WTC11 (cell line): Measurements from ENCODE around the gene SUCLG1.

ENCODE experiments used
- ATF3 ChIP-seq: sonication (generic); formaldehyde crosslinking; conservative IDR thresholded peaks from 2 replicates; pipeline ENCODE4 v1.8.1; 2022; ENCODE audit warnings: mild to moderate bottlenecking, missing genetic modification reagents
- CTCF ChIP-seq: fragments of 200-600 bp; IDR thresholded peaks from 2 replicates; pipeline ENCODE4 v1.8.0; 2022; ENCODE audit warnings: antibody characterized with exemption
- E2F1 ChIP-seq: sonication (generic); formaldehyde crosslinking; IDR thresholded peaks from 2 replicates; pipeline ENCODE4 v1.8.0; 2022; ENCODE audit warnings: mild to moderate bottlenecking, missing genetic modification reagents

GRCh38 chr2:84494070-84494469, 35.0 kb upstream of the SUCLG1 start:
- TF ChIP-seq CTCF: no peak
- no peak for TF ChIP-seq E2F1 (CRISPR knock-in tag)
- TF ChIP-seq ATF3: no peak
